Activated CD8-positive, alpha-beta T cell treated with anti-CD3 and anti-CD28 coated beads, Interleukin-2, amount 10 ng/mL, durations not matched to agents 7 days and 5 days (primary cell): Measurements from ENCODE around the gene STARD3. TPM values are rescaled to one million over a fixed set of nuclear protein-coding genes. Genes with fewer than 3 reads are reported as not detected.

Source experiments
- ATAC-seq: fragments of 150-1000 bp; cut with Tn5 transposase; one replicate; pipeline ENCODE4 v1.10.0; 2021; ENCODE audit warnings: moderate library complexity
- CTCF ChIA-PET: fragments of 350-600 bp; sonication (Branson Sonifier 250); formaldehyde crosslinking; loops from one replicate; lab custom pipeline; 2021; ENCODE audit warnings: antibody characterized with exemption; lab: Charles Lee
- POLR2A ChIA-PET: fragments of 350-600 bp; sonication (Branson Sonifier 250); formaldehyde crosslinking; loops from one replicate; lab custom pipeline; 2021; ENCODE audit warnings: antibody characterized with exemption; lab: Charles Lee
- DNase-seq: peaks from one replicate; pipeline ENCODE4 v3.0.0-alpha.2; 2020
- H3K27ac Mint-ChIP-seq: one replicate; pipeline ENCODE4 v1.8.0; 2021; ENCODE audit warnings: mild to moderate bottlenecking, mixed read lengths
- H3K27me3 Mint-ChIP-seq: one replicate; pipeline ENCODE4 v1.8.0; 2021; ENCODE audit warnings: low read depth, mixed read lengths
- H3K36me3 Mint-ChIP-seq: one replicate; pipeline ENCODE4 v1.8.0; 2021; ENCODE audit warnings: low read depth, mixed read lengths
- H3K4me1 Mint-ChIP-seq: one replicate; pipeline ENCODE4 v1.8.0; 2021; ENCODE audit warnings: low read depth, mixed read lengths
- H3K4me3 Mint-ChIP-seq: one replicate; pipeline ENCODE4 v1.8.0; 2021; ENCODE audit warnings: mild to moderate bottlenecking, mixed read lengths
- H3K9me3 Mint-ChIP-seq: one replicate; pipeline ENCODE4 v1.8.0; 2022; ENCODE audit warnings: mixed read lengths; ENCODE audit not compliant: insufficient read depth
- total RNA-seq, 2 experiments: library from RNA; stranded (reverse); gene quantifications; one replicate each; pipeline ENCODE4 v1.2.3, GENCODE V29; 2021

STARD3 gene
- total RNA-seq, 2 experiments from 2014 or later = 69.0 to 72.1 TPM

DNA sequence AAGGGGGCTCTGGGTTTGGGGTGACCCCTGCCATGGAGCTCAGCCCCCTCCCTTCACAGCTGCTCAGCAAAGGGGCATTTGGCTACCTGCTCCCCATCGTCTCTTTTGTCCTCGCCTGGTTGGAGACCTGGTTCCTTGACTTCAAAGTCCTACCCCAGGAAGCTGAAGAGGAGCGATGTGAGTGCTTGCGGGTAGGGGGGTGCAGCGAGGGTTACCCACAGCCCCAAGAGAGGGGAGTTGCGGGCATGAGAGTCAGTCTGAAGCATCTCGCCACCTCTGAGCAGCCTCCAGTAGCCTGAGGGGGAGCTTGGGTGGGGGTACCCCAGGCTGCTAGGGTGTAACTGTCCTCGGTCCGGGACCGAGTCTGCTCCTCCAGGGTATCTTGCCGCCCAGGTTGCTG, 21.4 kb downstream of the STARD3 start:
- Mint-ChIP-seq H3K4me3 (no peak overlapping the region), H3K27ac (no peak overlapping the region)
- ATAC-seq = no peak

DNA sequence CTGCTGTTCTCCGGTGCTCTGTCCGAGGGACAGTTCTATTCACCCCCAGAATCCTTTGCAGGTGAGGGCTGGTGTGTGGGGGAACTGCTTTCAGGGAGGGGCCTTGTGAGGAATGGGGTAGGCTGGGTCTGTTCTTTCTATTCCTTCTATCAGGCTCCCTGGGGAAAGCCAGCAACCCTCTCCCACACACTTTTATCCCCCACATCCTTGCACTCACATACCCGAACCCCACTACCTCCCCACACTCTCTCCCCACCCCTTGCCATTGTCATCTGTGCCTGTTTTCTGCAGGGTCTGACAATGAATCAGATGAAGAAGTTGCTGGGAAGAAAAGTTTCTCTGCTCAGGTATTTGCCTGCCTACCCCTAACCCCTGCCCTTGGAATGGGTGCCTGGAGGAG, 21.8 kb downstream of the STARD3 start:
- H3K4me3 Mint-ChIP-seq = no peak overlapping the region
- DNase-seq (no peak), ATAC-seq (no peak)
- peaks cover 28% of the 10 kb centered on the region for H3K36me3 Mint-ChIP-seq
- no peaks in the 10 kb centered on the region for H3K9me3 Mint-ChIP-seq
- H3K27me3 Mint-ChIP-seq = no peaks in the 10 kb centered on the region
- CTCF ChIA-PET = interaction anchor here (0.7 to 1.2 kb wide), 2 partner anchors 12 to 14 kb away, joined by 3 read pairs; no protein-coding TSS in a partner anchor
- POLR2A ChIA-PET = interaction anchor here (1.3 kb wide), 1 partner anchor 8 kb away, joined by 5 read pairs; no protein-coding TSS in a partner anchor
- no peak overlapping the region for H3K27ac Mint-ChIP-seq
- peaks cover 31% of the 10 kb centered on the region for H3K4me1 Mint-ChIP-seq

More for the DNA sequence above, 21.4 kb downstream of the STARD3 start:
- Mint-ChIP-seq H3K9me3 (no peaks in the 10 kb centered on the region), H3K36me3 (peaks cover 31% of the 10 kb centered on the region), H3K27me3 (no peaks in the 10 kb centered on the region), H3K4me1 (peaks cover 33% of the 10 kb centered on the region)
- ChIA-PET CTCF (interaction anchor here (0.7 to 2.7 kb wide), 3 partner anchors 13 to 35 kb away, joined by 3 to 9 read pairs (median 3); no protein-coding TSS in a partner anchor), POLR2A (interaction anchor here (1.3 kb wide), 1 partner anchor 9 kb away, joined by 5 read pairs; no protein-coding TSS in a partner anchor)
- no peak for DNase-seq

DNA sequence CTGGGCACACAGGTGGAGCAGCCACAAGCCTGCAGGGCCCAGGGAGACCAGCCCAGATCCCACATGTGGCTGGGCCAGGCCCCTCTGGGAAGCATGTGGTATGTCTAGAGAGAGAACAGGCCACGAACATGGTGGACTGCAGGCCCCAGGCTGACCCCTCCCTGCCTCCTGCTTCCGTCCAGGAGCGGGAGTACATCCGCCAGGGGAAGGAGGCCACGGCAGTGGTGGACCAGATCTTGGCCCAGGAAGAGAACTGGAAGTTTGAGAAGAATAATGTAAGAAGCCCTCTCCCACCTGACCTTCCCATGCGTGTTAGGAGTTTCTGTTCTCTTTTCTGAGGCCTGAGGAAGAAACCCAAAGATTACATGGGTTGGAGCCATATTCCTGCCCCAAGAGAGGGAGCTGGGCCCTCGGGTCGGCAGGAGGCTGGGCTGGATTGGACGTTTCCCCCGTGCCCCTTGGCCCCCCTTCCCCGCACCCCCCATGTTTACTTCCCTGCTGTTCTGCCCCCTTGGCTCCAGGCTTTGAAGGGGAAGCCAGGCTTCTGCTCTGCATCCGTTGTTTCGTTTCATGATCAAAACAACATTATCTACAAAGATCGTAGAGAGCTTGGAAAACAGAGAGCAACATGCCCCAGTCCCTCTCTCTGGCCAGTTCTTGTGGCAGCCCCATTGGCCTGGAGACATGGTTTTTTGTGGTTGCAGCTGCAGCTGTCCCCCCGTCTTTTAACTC, 22.5 kb downstream of the STARD3 start:
- ChIA-PET POLR2A (interaction anchor here (1.0 kb wide), 1 partner anchor 19 kb away, joined by 5 read pairs; no protein-coding TSS in a partner anchor), CTCF (interaction anchor here (1.0 to 1.2 kb wide), 3 partner anchors 9 to 37 kb away, joined by 3 to 8 read pairs (median 5); partner anchors contain the start of gene PNMT)
- ATAC-seq (no peak), DNase-seq (no peak)
- peaks cover 28% of the 10 kb centered on the region for H3K4me1 Mint-ChIP-seq
- H3K36me3 Mint-ChIP-seq = peaks cover 28% of the 10 kb centered on the region
- peak overlapping the region; percentile 60 for H3K27ac Mint-ChIP-seq
- no peaks in the 10 kb centered on the region for H3K9me3 Mint-ChIP-seq
- H3K4me3 Mint-ChIP-seq = no peak overlapping the region
- H3K27me3 Mint-ChIP-seq = no peaks in the 10 kb centered on the region

DNA sequence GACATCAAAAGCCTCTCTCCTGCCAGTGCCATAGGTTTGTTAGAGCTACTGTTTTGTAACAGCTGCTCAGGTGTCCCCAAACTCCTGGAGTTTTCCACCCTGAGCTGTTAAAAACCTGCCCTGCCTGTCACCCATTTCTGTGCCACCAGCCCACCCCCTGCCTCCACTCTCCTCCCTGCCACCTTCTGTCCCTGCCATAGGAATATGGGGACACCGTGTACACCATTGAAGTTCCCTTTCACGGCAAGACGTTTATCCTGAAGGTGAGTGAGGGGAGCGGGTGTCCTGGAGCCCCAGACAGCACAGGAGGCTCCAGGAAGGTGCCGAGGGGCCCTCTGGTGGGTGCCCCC, 23.0 kb downstream of the STARD3 start:
- ChIA-PET POLR2A (interaction anchor here (1.0 kb wide), 1 partner anchor 19 kb away, joined by 5 read pairs; no protein-coding TSS in a partner anchor), CTCF (interaction anchor here (1.0 to 1.2 kb wide), 3 partner anchors 9 to 38 kb away, joined by 3 to 8 read pairs (median 5); partner anchors contain the start of gene PNMT)
- no peaks in the 10 kb centered on the region for H3K9me3 Mint-ChIP-seq
- peaks cover 23% of the 10 kb centered on the region for H3K4me1 Mint-ChIP-seq
- peaks cover 27% of the 10 kb centered on the region for H3K36me3 Mint-ChIP-seq
- H3K27ac Mint-ChIP-seq = peak overlapping the region; percentile 60
- DNase-seq (no peak), ATAC-seq (no peak)
- no peak overlapping the region for H3K4me3 Mint-ChIP-seq
- H3K27me3 Mint-ChIP-seq = no peaks in the 10 kb centered on the region

DNA sequence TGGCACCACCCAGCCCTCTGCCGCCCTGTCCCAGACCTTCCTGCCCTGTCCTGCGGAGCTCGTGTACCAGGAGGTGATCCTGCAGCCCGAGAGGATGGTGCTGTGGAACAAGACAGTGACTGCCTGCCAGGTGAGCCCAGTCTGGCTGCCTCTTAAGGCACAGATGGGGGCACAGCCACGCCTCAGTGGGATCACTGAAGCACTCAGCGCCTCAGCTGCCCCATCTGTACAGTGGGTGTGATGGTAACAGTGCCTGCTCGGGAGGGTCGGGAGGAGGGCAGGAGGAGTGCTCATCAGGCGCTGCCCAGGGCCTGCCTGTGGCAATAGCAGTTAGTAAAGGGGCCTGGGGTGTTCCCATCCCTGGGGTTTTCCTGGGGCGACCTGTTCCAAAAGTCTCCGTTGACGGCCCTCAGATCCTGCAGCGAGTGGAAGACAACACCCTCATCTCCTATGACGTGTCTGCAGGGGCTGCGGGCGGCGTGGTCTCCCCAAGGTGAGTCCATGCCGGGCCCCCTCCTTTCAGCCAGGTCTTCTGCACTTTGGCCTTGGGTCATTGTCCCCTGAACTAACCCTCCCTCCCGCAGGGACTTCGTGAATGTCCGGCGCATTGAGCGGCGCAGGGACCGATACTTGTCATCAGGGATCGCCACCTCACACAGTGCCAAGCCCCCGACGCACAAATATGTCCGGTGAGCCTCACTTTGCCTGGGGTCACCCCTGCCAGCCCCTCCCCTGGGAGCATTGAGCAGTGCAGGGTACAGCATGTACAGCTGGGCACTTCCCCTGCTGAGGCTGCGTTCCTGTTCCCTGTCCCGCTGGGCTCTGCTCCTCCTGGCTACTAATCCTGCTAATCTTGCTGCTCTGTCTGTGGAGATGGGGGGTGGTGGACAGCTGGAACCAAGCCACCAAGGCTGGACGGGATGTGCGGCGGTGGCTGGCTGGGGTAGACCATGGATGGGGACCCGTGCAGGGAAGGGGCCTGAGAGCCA, 23.7 kb downstream of the STARD3 start:
- peak overlapping the region; percentile 14 for H3K27ac Mint-ChIP-seq
- ATAC-seq = no peak
- no peaks in the 10 kb centered on the region for H3K27me3 Mint-ChIP-seq
- DNase-seq = no peak
- H3K36me3 Mint-ChIP-seq = peaks cover 25% of the 10 kb centered on the region
- CTCF ChIA-PET = interaction anchor here (1.1 to 1.2 kb wide), 2 partner anchors 8 to 39 kb away, joined by 5 to 8 read pairs; partner anchors contain the start of gene PNMT
- H3K4me3 Mint-ChIP-seq = no peak overlapping the region
- no peaks in the 10 kb centered on the region for H3K9me3 Mint-ChIP-seq
- POLR2A ChIA-PET = interaction anchor here (0.6 to 1.0 kb wide), 2 partner anchors 18 to 19 kb away, joined by 3 to 5 read pairs; no protein-coding TSS in a partner anchor
- H3K4me1 Mint-ChIP-seq = peaks cover 20% of the 10 kb centered on the region

DNA sequence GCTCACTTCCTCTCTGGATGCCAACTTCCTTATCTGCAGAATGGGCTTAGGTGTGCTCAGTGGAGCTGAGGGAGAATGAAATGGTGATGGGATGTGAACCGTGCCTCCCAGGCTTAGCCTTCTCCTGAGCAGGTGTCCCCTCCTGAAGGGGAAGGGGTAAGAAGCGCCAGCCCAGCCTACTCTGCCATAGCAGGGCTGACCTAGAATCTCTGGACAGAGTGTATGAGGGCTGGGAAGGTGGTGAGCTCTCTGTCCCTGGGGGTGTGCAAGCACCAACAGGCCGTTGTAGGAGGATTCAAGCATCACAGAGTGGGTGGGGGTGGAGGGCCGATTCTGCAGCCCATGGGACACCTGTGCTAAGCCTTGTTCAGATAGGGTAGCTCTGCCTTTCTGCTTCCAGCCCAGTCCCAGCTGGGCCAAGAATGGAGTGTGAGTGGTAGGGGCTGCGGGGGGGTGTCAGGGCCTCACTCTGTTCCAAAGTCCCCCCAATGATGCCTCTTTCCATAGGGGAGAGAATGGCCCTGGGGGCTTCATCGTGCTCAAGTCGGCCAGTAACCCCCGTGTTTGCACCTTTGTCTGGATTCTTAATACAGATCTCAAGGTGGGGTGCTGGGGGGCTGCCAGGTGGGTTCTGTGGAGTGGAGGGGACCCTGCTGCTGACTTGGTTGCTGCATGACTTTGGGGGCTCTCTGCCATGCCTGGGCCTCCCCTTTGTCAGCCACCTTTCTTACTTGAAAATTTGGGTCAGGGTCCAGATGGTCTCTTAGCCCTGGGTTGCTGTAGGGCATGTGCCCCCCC, 25.0 kb downstream of the STARD3 start:
- no peaks in the 10 kb centered on the region for H3K9me3 Mint-ChIP-seq
- no peak overlapping the region for H3K4me3 Mint-ChIP-seq
- peaks cover 10% of the 10 kb centered on the region for H3K27me3 Mint-ChIP-seq
- ATAC-seq = no peak
- ChIA-PET CTCF (interaction anchor here (1.0 kb wide), 1 partner anchor 8 kb away, joined by 3 read pairs; no protein-coding TSS in a partner anchor), POLR2A (no interaction called here)
- H3K36me3 Mint-ChIP-seq = peaks cover 23% of the 10 kb centered on the region
- no peak overlapping the region for H3K27ac Mint-ChIP-seq
- DNase-seq = no peak
- H3K4me1 Mint-ChIP-seq = peaks cover 21% of the 10 kb centered on the region

DNA sequence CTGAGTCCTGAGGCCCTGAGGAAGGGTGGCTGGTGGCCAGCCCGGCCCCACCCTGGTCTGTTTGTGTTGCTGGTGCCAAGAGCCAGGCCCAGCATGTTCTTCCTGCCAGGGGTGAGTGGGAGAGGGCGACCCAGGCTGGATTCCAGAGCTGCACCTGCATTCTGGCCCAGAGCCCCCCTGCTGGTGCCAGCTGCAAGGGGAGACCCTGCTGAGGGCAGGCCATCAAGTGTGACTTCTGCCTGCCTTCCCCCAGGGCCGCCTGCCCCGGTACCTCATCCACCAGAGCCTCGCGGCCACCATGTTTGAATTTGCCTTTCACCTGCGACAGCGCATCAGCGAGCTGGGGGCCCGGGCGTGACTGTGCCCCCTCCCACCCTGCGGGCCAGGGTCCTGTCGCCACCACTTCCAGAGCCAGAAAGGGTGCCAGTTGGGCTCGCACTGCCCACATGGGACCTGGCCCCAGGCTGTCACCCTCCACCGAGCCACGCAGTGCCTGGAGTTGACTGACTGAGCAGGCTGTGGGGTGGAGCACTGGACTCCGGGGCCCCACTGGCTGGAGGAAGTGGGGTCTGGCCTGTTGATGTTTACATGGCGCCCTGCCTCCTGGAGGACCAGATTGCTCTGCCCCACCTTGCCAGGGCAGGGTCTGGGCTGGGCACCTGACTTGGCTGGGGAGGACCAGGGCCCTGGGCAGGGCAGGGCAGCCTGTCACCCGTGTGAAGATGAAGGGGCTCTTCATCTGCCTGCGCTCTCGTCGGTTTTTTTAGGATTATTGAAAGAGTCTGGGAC, 25.8 kb downstream of the STARD3 start:
- no peaks in the 10 kb centered on the region for H3K9me3 Mint-ChIP-seq
- CTCF ChIA-PET = interaction anchor here (1.0 kb wide), 1 partner anchor 9 kb away, joined by 3 read pairs; no protein-coding TSS in a partner anchor
- no peak overlapping the region for H3K4me3 Mint-ChIP-seq
- no peak for ATAC-seq
- peaks cover 21% of the 10 kb centered on the region for H3K4me1 Mint-ChIP-seq
- peaks cover 11% of the 10 kb centered on the region for H3K27me3 Mint-ChIP-seq
- H3K36me3 Mint-ChIP-seq = peaks cover 21% of the 10 kb centered on the region
- POLR2A ChIA-PET = interaction anchor here (1.2 kb wide), 1 partner anchor 67 kb away, joined by 3 read pairs; no protein-coding TSS in a partner anchor
- DNase-seq = no peak
- H3K27ac Mint-ChIP-seq = no peak overlapping the region

DNA sequence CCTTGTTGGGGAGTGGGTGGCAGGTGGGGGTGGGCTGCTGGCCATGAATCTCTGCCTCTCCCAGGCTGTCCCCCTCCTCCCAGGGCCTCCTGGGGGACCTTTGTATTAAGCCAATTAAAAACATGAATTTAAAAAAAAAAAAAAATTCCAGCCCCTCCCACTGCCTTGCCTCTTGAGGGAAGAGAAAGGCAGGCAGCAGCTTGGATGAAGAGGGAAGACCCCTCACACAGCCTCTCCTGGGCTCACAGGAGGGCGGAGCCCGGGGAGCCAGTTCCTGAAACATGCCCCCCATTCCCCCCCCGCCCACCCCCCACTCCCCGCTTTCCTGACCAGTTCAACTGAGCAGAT, 26.4 kb downstream of the STARD3 start:
- peaks cover 19% of the 10 kb centered on the region for H3K36me3 Mint-ChIP-seq
- H3K27me3 Mint-ChIP-seq = peaks cover 11% of the 10 kb centered on the region
- CTCF ChIA-PET = interaction anchor here (1.0 kb wide), 1 partner anchor 10 kb away, joined by 3 read pairs; no protein-coding TSS in a partner anchor
- no peak overlapping the region for H3K27ac Mint-ChIP-seq
- H3K9me3 Mint-ChIP-seq = no peaks in the 10 kb centered on the region
- no peak overlapping the region for H3K4me3 Mint-ChIP-seq
- no peak for DNase-seq
- POLR2A ChIA-PET = interaction anchor here (0.6 to 1.2 kb wide), 2 partner anchors 30 to 66 kb away, joined by 3 read pairs; no protein-coding TSS in a partner anchor
- ATAC-seq = no peak
- peaks cover 15% of the 10 kb centered on the region for H3K4me1 Mint-ChIP-seq

DNA sequence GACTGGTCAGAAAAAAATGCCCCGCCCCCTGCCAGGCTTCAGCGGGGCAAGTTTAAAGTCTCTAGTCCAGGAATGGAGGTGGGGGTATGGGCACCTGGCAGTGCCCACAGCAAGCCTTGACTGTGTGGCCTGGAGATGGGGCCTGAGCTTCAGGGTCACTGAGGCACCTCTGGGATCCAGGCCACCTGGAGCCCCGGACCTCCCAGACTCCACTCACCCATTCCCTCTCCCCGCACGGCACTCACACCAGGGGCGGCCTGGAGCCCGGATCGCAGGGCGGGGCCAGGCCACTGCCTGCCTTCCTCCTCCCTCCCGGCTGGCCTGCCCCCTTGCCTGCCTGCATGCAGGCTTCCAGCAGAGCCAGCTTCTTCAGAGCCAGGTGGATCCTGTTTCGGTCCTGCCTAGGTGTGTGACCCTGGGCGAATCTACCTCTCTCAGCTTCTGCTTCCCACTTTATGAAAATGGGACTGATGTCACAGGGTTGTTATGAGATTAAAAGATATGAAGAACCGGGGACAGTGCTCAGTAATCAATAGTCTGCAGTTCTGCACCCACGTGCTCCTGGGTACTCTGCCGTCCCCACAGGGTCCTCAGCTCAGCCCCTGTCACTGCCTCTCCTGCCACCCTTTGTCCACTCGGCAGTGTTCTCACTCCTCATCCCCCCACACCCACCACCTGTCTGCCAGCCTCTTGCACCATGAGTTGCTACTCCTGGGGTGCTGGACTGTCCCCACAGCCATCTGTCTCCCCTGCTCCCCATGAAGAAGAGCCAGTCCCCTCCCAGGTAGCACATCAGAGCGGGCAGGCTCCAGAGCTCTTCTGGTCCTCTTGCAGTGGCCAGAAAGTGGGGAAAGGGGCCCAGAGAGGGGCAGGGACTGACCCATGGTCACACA, 27.0 kb downstream of the STARD3 start:
- DNase-seq = no peak
- H3K36me3 Mint-ChIP-seq = peaks cover 17% of the 10 kb centered on the region
- no peak overlapping the region for H3K4me3 Mint-ChIP-seq
- peaks cover 16% of the 10 kb centered on the region for H3K27me3 Mint-ChIP-seq
- H3K27ac Mint-ChIP-seq = no peak overlapping the region
- H3K4me1 Mint-ChIP-seq = peaks cover 16% of the 10 kb centered on the region
- ChIA-PET CTCF (no interaction called here), POLR2A (interaction anchor here (0.6 to 1.2 kb wide), 2 partner anchors 30 to 66 kb away, joined by 3 read pairs; no protein-coding TSS in a partner anchor)
- no peak for ATAC-seq
- no peaks in the 10 kb centered on the region for H3K9me3 Mint-ChIP-seq
